GM12878 (cell line): ENCODE data around the gene GPATCH3.

Source experiments
- CBX3 ChIP-seq: fragments of 200-600 bp; sonication (generic); IDR thresholded peaks from 2 replicates; pipeline ENCODE4 v1.6.1; 2016; ENCODE audit warnings: low read depth, borderline replicate concordance
- MEF2A ChIP-seq: IDR thresholded peaks from 2 replicates; pipeline ENCODE4 v1.6.1; 2011; ENCODE audit warnings: low read depth, mild to moderate bottlenecking, low read length, moderate library complexity; ENCODE audit not compliant: insufficient read depth
- RBBP5 ChIP-seq: fragments of 200-600 bp; sonication (generic); conservative IDR thresholded peaks from 2 replicates; pipeline ENCODE4 v1.6.1; 2016
- SP1 ChIP-seq: IDR thresholded peaks from one replicate; pipeline ENCODE4 v1.6.1; 2011; ENCODE audit warnings: low read depth, low read length
- TF ChIP-seq, protein P1 (sequence below), 3 experiments: IDR thresholded peaks in 2 of 3; conservative IDR thresholded peaks in 1 of 3; 2 replicates each; pipeline ENCODE4 v1.5.1; 2011; ENCODE audit warnings: low read depth in 3 of 3, low read length in 3 of 3, mild to moderate bottlenecking in 3 of 3, control low read depth in 2 of 3, moderate library complexity in 2 of 3, inconsistent platforms in 1 of 3, mixed read lengths in 1 of 3; ENCODE audit not compliant: control insufficient read depth in 2 of 3, insufficient read depth in 1 of 3; ENCODE audit errors: extremely low read depth in 1 of 3

DNA sequence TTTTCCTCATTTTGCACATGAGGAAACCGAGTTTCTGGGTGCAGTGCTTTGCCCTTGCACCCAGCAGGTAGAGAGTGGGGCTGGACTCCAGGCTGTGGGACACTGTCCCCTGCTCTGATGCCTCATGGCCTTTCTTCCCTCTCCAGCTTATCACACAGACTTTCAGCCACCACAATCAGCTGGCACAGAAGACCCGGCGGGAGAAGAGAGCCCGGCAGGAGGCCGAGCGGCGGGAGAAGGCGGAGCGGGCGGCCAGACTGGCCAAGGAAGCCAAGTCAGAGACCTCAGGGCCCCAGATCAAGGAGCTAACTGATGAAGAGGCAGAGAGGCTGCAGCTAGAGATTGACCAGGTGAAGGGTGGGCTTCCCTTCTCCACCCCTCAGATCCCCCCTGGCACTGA lies 41.0 kb upstream of the GPATCH3 start:
- TF ChIP-seq SP1, result no peak
- TF ChIP-seq CBX3, result no peak
- TF ChIP-seq, protein P1, sequence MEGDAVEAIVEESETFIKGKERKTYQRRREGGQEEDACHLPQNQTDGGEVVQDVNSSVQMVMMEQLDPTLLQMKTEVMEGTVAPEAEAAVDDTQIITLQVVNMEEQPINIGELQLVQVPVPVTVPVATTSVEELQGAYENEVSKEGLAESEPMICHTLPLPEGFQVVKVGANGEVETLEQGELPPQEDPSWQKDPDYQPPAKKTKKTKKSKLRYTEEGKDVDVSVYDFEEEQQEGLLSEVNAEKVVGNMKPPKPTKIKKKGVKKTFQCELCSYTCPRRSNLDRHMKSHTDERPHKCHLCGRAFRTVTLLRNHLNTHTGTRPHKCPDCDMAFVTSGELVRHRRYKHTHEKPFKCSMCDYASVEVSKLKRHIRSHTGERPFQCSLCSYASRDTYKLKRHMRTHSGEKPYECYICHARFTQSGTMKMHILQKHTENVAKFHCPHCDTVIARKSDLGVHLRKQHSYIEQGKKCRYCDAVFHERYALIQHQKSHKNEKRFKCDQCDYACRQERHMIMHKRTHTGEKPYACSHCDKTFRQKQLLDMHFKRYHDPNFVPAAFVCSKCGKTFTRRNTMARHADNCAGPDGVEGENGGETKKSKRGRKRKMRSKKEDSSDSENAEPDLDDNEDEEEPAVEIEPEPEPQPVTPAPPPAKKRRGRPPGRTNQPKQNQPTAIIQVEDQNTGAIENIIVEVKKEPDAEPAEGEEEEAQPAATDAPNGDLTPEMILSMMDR (IDR thresholded peaks at IDR 0.05 in 2 of 3, conservative IDR thresholded peaks at IDR 0.05 in 1 of 3; ENCODE audit: control insufficient read depth in 2 of 3, extremely low read depth in 1 of 3, insufficient read depth in 1 of 3, low read depth in 3 of 3, low read length in 3 of 3), result no peak
- TF ChIP-seq RBBP5, result no peak
- no peak for TF ChIP-seq MEF2A
